GM23338 (cell line): ENCODE results near the gene LTBP2. TPM values are rescaled to one million over a fixed set of nuclear protein-coding genes. Genes with fewer than 3 reads are reported as not detected.
A peak's percentile ranks its signal among the peaks of the same experiment; 100 is the strongest.

Source experiments
- ATAC-seq: fragments of 200-7000 bp; cut with Tn5 transposase; 3 replicates; pipeline ENCODE4 v1.9.1; 2020
- DNase-seq: peaks from one replicate; pipeline ENCODE4 v3.0.0-alpha.2; 2015; ENCODE audit warnings: low spot score
- H2AFZ ChIP-seq: fragments of 200-600 bp; sonication (generic); 2 replicates; pipeline ENCODE4 v1.8.0; 2016; ENCODE audit warnings: antibody characterized with exemption, mild to moderate bottlenecking, moderate library complexity
- H3F3A ChIP-seq: fragments of 200-600 bp; sonication (generic); replicated peaks from 2 replicates; pipeline ENCODE4 v1.8.0; 2017; ENCODE audit warnings: antibody characterized with exemption, mixed run types, low read depth
- H3K27ac ChIP-seq: fragments of 200-600 bp; sonication (generic); 2 replicates; pipeline ENCODE4 v1.6.1; 2016; ENCODE audit warnings: low read depth
- H3K27me3 ChIP-seq: fragments of 200-600 bp; sonication (generic); 2 replicates; pipeline ENCODE4 v1.8.0; 2016; ENCODE audit warnings: mild to moderate bottlenecking, mixed run types, moderate library complexity; ENCODE audit not compliant: insufficient read depth
- H3K36me3 ChIP-seq: fragments of 200-600 bp; sonication (generic); 2 replicates; pipeline ENCODE4 v1.8.0; 2016; ENCODE audit warnings: mild to moderate bottlenecking; ENCODE audit not compliant: insufficient read depth
- H3K4me1 ChIP-seq: fragments of 200-600 bp; sonication (generic); 2 replicates; pipeline ENCODE4 v1.8.0; 2016; ENCODE audit warnings: mild to moderate bottlenecking, moderate library complexity; ENCODE audit not compliant: insufficient read depth
- H3K4me2 ChIP-seq: fragments of 200-600 bp; sonication (generic); 2 replicates; pipeline ENCODE4 v1.7.1; 2017; ENCODE audit warnings: mixed run types
- H3K4me3 ChIP-seq: fragments of 200-600 bp; sonication (generic); 2 replicates; pipeline ENCODE4 v1.6.1; 2016; ENCODE audit warnings: mixed run types
- H3K79me2 ChIP-seq: fragments of 200-600 bp; sonication (generic); replicated peaks from 2 replicates; pipeline ENCODE4 v1.8.0; 2017; ENCODE audit warnings: mild to moderate bottlenecking; ENCODE audit not compliant: insufficient read depth
- H3K9me2 ChIP-seq: fragments of 200-600 bp; sonication (generic); 2 replicates; pipeline ENCODE4 v1.8.0; 2017; ENCODE audit not compliant: insufficient read depth
- H4K20me1 ChIP-seq: fragments of 200-600 bp; sonication (generic); replicated peaks from 2 replicates; pipeline ENCODE4 v1.8.0; 2017; ENCODE audit warnings: mild to moderate bottlenecking; ENCODE audit not compliant: insufficient read depth
- H3K27ac Mint-ChIP-seq: 2 replicates; pipeline ENCODE4 v1.8.0; 2020; ENCODE audit warnings: inconsistent platforms, mild to moderate bottlenecking, moderate library complexity, mixed read lengths
- H3K27me3 Mint-ChIP-seq: 3 replicates; pipeline ENCODE4 v1.8.0; 2022; ENCODE audit warnings: low read depth, mild to moderate bottlenecking, moderate library complexity, mixed read lengths, inconsistent platforms; ENCODE audit not compliant: insufficient read depth, poor library complexity
- H3K36me3 Mint-ChIP-seq: 3 replicates; pipeline ENCODE4 v1.8.0; 2021; ENCODE audit warnings: low read depth, mild to moderate bottlenecking, inconsistent platforms, moderate library complexity, mixed read lengths
- H3K4me1 Mint-ChIP-seq: 3 replicates; pipeline ENCODE4 v1.8.0; 2020; ENCODE audit warnings: mild to moderate bottlenecking, inconsistent platforms, mixed read lengths
- H3K4me3 Mint-ChIP-seq: 3 replicates; pipeline ENCODE4 v1.8.0; 2021; ENCODE audit warnings: moderate library complexity, mild to moderate bottlenecking, inconsistent platforms, mixed read lengths
- H3K9me3 Mint-ChIP-seq: 3 replicates; pipeline ENCODE4 v1.8.0; 2020; ENCODE audit warnings: moderate library complexity, mild to moderate bottlenecking, inconsistent platforms, mixed read lengths
- EZH2phosphoT487 ChIP-seq: fragments of 200-600 bp; sonication (generic); IDR thresholded peaks from one replicate; pipeline ENCODE4 v1.8.1; 2018; ENCODE audit warnings: antibody characterized with exemption; ENCODE audit not compliant: unreplicated experiment
- NANOG ChIP-seq: IDR thresholded peaks from 2 replicates; pipeline ENCODE4 v1.6.1; 2016; ENCODE audit warnings: antibody characterized with exemption, borderline replicate concordance
- POLR2AphosphoS5 ChIP-seq: IDR thresholded peaks from 2 replicates; pipeline ENCODE4 v1.6.1; 2016; ENCODE audit warnings: antibody characterized with exemption, low read depth
- STAT1 ChIP-seq: IDR thresholded peaks from one replicate; pipeline ENCODE4 v1.6.1; 2016; ENCODE audit warnings: antibody characterized with exemption; ENCODE audit not compliant: unreplicated experiment
- ZNF114 ChIP-seq: fragments of 250-450 bp; sonication (Bioruptor Pico); IDR thresholded peaks from 2 replicates; pipeline ENCODE4 v1.5.0; 2020; ENCODE audit warnings: mild to moderate bottlenecking, moderate library complexity
- ZNF462 ChIP-seq: fragments of 250-450 bp; sonication (Bioruptor Pico); IDR thresholded peaks from 2 replicates; pipeline ENCODE4 v1.5.0; 2020; ENCODE audit warnings: mild to moderate bottlenecking, moderate library complexity
- polyA plus RNA-seq: library from polyadenylated mRNA; unstranded; fragments of >200 nt; fragmentation: Nextera tagmentation; extraction: Ambion mirVana; gene quantifications from 2 replicates; pipeline ENCODE4 v1.2.1, GENCODE V29; 2016
- total RNA-seq: library from RNA; depleted of rRNA; stranded (reverse); fragments of >200 nt; shearing (Covaris generic); gene quantifications from 2 replicates; pipeline ENCODE4 v1.2.3, GENCODE V29; 2014
- TF ChIP-seq, protein P1 (sequence below): IDR thresholded peaks from 2 replicates; pipeline ENCODE4 v1.6.1; 2016; ENCODE audit warnings: antibody characterized with exemption
- TF ChIP-seq, protein P2 (sequence below), 2 experiments: fragments of 200-600 bp in 1 of 2; sonication (generic) in 1 of 2; conservative IDR thresholded peaks; 2 replicates each; pipeline versions ENCODE4 v1.5.1 to v1.6.1; 2016 to 2017; ENCODE audit warnings: antibody characterized with exemption in 2 of 2, low read depth in 2 of 2, mild to moderate bottlenecking in 2 of 2, moderate library complexity in 1 of 2

LTBP2 gene
- total and polyA plus RNA-seq, 2 experiments from 2014 or later, result 0.27 to 0.49 TPM

DNA sequence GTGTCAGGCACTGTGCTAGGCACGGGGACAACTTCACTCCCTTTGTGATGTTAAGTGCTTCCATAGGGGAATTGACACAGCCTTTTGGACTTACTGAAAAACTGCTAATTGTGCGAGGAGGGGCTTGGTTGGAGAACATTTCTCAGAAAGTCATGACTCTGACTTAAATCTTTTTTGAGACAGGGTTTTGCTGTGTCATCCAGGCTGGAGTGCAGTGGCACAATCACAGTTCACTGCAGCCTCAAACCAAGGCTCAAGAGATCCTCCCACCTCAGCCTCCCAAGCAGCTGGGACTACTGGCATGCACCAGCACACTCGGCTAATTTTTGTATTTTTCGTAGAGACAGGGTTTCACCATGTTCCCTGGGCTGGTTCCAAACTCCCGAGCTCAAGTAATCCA lies 10.2 kb upstream of the LTBP2 start (continued):
- no peak for TF ChIP-seq ZNF462 (CRISPR knock-in tag)

- Histone ChIP-seq H3K4me3 (no peak overlapping the region), H3K36me3 (no peaks in the 10 kb centered on the region), H3F3A (no peaks in the 10 kb centered on the region), H3K9me2 (no peaks in the 10 kb centered on the region), H3K27me3 (no peaks in the 10 kb centered on the region), H2AFZ (peak overlapping the region; percentile 38; the same call in 1 of the 2 replicates), H3K4me1 (peaks cover 9% of the 10 kb centered on the region; the same call in 1 of the 2 replicates), H4K20me1 (no peaks in the 10 kb centered on the region), H3K4me2 (no peak overlapping the region), H3K79me2 (no peaks in the 10 kb centered on the region), H3K27ac (no peak overlapping the region)
- H3K4me3 Mint-ChIP-seq, result no peak overlapping the region
- ATAC-seq, result no peak
- no peak for DNase-seq
- TF ChIP-seq ZNF114 (CRISPR knock-in tag) (no peak), STAT1 (no peak), NANOG (no peak), EZH2phosphoT487 (no peak), POLR2AphosphoS5 (no peak)
- TF ChIP-seq, protein P1, sequence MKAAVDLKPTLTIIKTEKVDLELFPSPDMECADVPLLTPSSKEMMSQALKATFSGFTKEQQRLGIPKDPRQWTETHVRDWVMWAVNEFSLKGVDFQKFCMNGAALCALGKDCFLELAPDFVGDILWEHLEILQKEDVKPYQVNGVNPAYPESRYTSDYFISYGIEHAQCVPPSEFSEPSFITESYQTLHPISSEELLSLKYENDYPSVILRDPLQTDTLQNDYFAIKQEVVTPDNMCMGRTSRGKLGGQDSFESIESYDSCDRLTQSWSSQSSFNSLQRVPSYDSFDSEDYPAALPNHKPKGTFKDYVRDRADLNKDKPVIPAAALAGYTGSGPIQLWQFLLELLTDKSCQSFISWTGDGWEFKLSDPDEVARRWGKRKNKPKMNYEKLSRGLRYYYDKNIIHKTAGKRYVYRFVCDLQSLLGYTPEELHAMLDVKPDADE, result no peak
- TF ChIP-seq, protein P2, sequence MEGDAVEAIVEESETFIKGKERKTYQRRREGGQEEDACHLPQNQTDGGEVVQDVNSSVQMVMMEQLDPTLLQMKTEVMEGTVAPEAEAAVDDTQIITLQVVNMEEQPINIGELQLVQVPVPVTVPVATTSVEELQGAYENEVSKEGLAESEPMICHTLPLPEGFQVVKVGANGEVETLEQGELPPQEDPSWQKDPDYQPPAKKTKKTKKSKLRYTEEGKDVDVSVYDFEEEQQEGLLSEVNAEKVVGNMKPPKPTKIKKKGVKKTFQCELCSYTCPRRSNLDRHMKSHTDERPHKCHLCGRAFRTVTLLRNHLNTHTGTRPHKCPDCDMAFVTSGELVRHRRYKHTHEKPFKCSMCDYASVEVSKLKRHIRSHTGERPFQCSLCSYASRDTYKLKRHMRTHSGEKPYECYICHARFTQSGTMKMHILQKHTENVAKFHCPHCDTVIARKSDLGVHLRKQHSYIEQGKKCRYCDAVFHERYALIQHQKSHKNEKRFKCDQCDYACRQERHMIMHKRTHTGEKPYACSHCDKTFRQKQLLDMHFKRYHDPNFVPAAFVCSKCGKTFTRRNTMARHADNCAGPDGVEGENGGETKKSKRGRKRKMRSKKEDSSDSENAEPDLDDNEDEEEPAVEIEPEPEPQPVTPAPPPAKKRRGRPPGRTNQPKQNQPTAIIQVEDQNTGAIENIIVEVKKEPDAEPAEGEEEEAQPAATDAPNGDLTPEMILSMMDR (conservative IDR thresholded peaks at IDR 0.05; ENCODE audit: low read depth in 2 of 2), result no peak
- H3K27ac Mint-ChIP-seq, result no peak overlapping the region
- peaks cover 10% of the 10 kb centered on the region for H3K27me3 Mint-ChIP-seq
- H3K36me3 Mint-ChIP-seq, result no peaks in the 10 kb centered on the region
- H3K4me1 Mint-ChIP-seq, result peaks cover 25% of the 10 kb centered on the region
- no peaks in the 10 kb centered on the region for H3K9me3 Mint-ChIP-seq
Measured at GRCh38 chr14:74621556-74621955, 9.5 kb upstream of the LTBP2 start.
